ENCODE measurements around the gene CARS2. TPM values are rescaled to one million over a fixed set of nuclear protein-coding genes. Genes with fewer than 3 reads are reported as not detected.
A peak's percentile ranks its signal among the peaks of the same experiment; 100 is the strongest.
"Not testable (repeated sequence)": the region's sequence is repeated elsewhere in the genome, so short reads cannot be mapped to it uniquely, and the experiment has no call there.

CARS2 gene
- total RNA-seq, 2 experiments from 2014 or later, result 45.0 to 47.3 TPM

DNA sequence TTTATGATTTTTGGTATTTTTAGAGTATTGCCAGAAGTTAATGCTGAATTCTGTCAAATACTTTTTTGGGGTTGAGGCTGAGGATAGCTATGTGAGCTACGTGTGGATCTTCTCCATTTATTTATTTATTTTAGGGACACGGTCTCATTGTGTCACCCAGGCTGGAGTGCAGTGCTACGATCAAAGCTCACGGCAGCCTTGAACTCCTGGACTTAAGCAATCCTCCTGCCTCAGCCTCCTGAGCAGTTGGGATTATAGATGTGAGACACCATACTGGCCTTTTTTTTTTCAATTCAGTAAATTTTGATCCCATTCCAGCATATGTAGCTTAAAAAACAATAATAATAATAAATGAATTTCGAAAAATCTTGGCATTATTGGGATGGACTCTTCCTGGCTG, 28.6 kb upstream of the CARS2 start:
- Histone ChIP-seq H3K9me2 (ENCODE audit: insufficient read depth, low read length) (no peaks in the 10 kb centered on the region), H3K4me1 (ENCODE audit: insufficient read depth, low read length, poor library complexity, severe bottlenecking) (no peaks in the 10 kb centered on the region), H4K20me1 (ENCODE audit: insufficient read depth, low read length) (no peaks in the 10 kb centered on the region), H3K4me3 (ENCODE audit: low read depth, low read length, poor library complexity, severe bottlenecking) (no peak overlapping the region), H3K4me2 (ENCODE audit: low read length) (no peak overlapping the region), H2AFZ (ENCODE audit: low read length) (no peak overlapping the region), H3K27ac (ENCODE audit: low read depth, low read length, poor library complexity, severe bottlenecking) (no peak overlapping the region), H3K36me3 (ENCODE audit: insufficient read depth, low read length) (no peaks in the 10 kb centered on the region), H3K79me2 (ENCODE audit: insufficient read depth, low read depth, low read length) (no peaks in the 10 kb centered on the region), H3K9me3 (ENCODE audit: low read length) (no peaks in the 10 kb centered on the region)
- TF ChIP-seq CTCF (conservative IDR thresholded peaks at IDR 0.05; ENCODE audit: low read length) (no peak), EZH2phosphoT487 (IDR thresholded peaks at IDR 0.05; ENCODE audit: borderline replicate concordance, low read depth, low read length) (no peak)
- BruUV-seq (replicated peaks), result no TSS peak
- POLR2A ChIA-PET, result no interaction called here
- CTCF ChIA-PET (ENCODE audit: unreplicated experiment), result no interaction called here
- DNase-seq (ENCODE audit: low spot score), result no peak
- intact Hi-C loops (cut with micrococcal nuclease; ENCODE audit: unreplicated experiment), result no loop called here

- DNase-seq (ENCODE audit: low spot score), result no peak
- Histone ChIP-seq H3K9me2 (ENCODE audit: insufficient read depth, low read length) (no peaks in the 10 kb centered on the region), H3K36me3 (ENCODE audit: insufficient read depth, low read length) (no peaks in the 10 kb centered on the region), H3K4me1 (ENCODE audit: insufficient read depth, low read length, poor library complexity, severe bottlenecking) (peaks cover 19% of the 10 kb centered on the region), H2AFZ (ENCODE audit: low read length) (no peak overlapping the region), H4K20me1 (ENCODE audit: insufficient read depth, low read length) (no peaks in the 10 kb centered on the region), H3K4me3 (ENCODE audit: low read depth, low read length, poor library complexity, severe bottlenecking) (no peak overlapping the region), H3K79me2 (ENCODE audit: insufficient read depth, low read depth, low read length) (no peaks in the 10 kb centered on the region), H3K4me2 (ENCODE audit: low read length) (no peak overlapping the region), H3K9me3 (ENCODE audit: low read length) (no peaks in the 10 kb centered on the region), H3K27ac (ENCODE audit: low read depth, low read length, poor library complexity, severe bottlenecking) (no peak overlapping the region)
- ChIA-PET POLR2A (no interaction called here), CTCF (ENCODE audit: unreplicated experiment) (no interaction called here)
- no TSS peak for BruUV-seq (replicated peaks)
- no peak for TF ChIP-seq EZH2phosphoT487 (IDR thresholded peaks at IDR 0.05; ENCODE audit: borderline replicate concordance, low read depth, low read length)
- TF ChIP-seq CTCF (conservative IDR thresholded peaks at IDR 0.05; ENCODE audit: low read length), result no peak
- intact Hi-C loops (cut with micrococcal nuclease; ENCODE audit: unreplicated experiment), result no loop called here
Measured at GRCh38 chr13:110731072-110731471, 25.2 kb upstream of the CARS2 start.

DNA sequence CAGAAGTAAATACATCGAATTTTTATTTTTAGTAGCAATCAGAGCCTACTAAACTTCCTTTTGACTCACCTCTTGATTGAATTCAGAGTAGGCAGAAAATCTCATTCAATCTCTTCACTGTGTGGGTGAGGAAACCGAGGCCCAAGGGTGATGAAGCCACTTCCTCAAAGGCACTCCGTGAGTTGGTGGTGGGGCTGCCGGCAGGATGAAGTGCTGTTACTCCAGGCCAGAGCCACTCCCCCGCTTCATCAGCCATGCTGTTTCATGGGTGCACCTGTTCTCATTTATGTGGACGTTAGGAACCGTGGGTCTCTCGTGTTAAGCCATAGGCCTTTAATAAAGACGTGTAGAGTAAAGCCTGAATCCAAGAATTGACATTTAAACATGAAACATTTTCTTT, 20.8 kb upstream of the CARS2 start:
- DNase-seq (ENCODE audit: low spot score), result peak; percentile 75
- TF ChIP-seq EZH2phosphoT487 (IDR thresholded peaks at IDR 0.05; ENCODE audit: borderline replicate concordance, low read depth, low read length), result no peak
- no peak for TF ChIP-seq CTCF (conservative IDR thresholded peaks at IDR 0.05; ENCODE audit: low read length)
- no TSS peak for BruUV-seq (replicated peaks)
- H3K36me3 ChIP-seq (ENCODE audit: insufficient read depth, low read length), result peaks cover 3% of the 10 kb centered on the region
- ChIA-PET CTCF (ENCODE audit: unreplicated experiment) (no interaction called here), POLR2A (no interaction called here)
- H3K4me3 ChIP-seq (ENCODE audit: low read depth, low read length, poor library complexity, severe bottlenecking), result peak overlapping the region; percentile 34
- no peaks in the 10 kb centered on the region for H4K20me1 ChIP-seq (ENCODE audit: insufficient read depth, low read length)
- no peaks in the 10 kb centered on the region for H3K9me3 ChIP-seq (ENCODE audit: low read length)
- peaks cover 10% of the 10 kb centered on the region; the same call in 1 of the 2 replicates for H3K79me2 ChIP-seq (ENCODE audit: insufficient read depth, low read depth, low read length)
- H2AFZ ChIP-seq (ENCODE audit: low read length), result peak overlapping the region; percentile 82; the same call in 1 of the 2 replicates
- H3K9me2 ChIP-seq (ENCODE audit: insufficient read depth, low read length), result no peaks in the 10 kb centered on the region
- H3K27ac ChIP-seq (ENCODE audit: low read depth, low read length, poor library complexity, severe bottlenecking), result peak overlapping the region; percentile 69
- intact Hi-C loops (cut with micrococcal nuclease; ENCODE audit: unreplicated experiment), result no loop called here
- H3K4me1 ChIP-seq (ENCODE audit: insufficient read depth, low read length, poor library complexity, severe bottlenecking), result peaks cover 19% of the 10 kb centered on the region
- peak overlapping the region; percentile 63 for H3K4me2 ChIP-seq (ENCODE audit: low read length)

- Histone ChIP-seq H3K4me1 (ENCODE audit: insufficient read depth, low read length, poor library complexity, severe bottlenecking) (peaks cover 19% of the 10 kb centered on the region), H3K27ac (ENCODE audit: low read depth, low read length, poor library complexity, severe bottlenecking) (peak overlapping the region; percentile 69), H3K79me2 (ENCODE audit: insufficient read depth, low read depth, low read length) (peaks cover 11% of the 10 kb centered on the region; the same call in 1 of the 2 replicates), H3K4me3 (ENCODE audit: low read depth, low read length, poor library complexity, severe bottlenecking) (peak overlapping the region; percentile 34), H2AFZ (ENCODE audit: low read length) (peak overlapping the region; percentile 82; the same call in 1 of the 2 replicates), H3K4me2 (ENCODE audit: low read length) (peak overlapping the region; percentile 63)
- H3K9me2 ChIP-seq (ENCODE audit: insufficient read depth, low read length); POLR2A ChIA-PET; intact Hi-C loops (cut with micrococcal nuclease; ENCODE audit: unreplicated experiment); DNase-seq (ENCODE audit: low spot score); CTCF ChIA-PET (ENCODE audit: unreplicated experiment); H4K20me1 ChIP-seq (ENCODE audit: insufficient read depth, low read length); H3K36me3 ChIP-seq (ENCODE audit: insufficient read depth, low read length); H3K9me3 ChIP-seq (ENCODE audit: low read length); BruUV-seq (replicated peaks): not testable (repeated sequence)
Measured at GRCh38 chr13:110726153-110726552, 20.2 kb upstream of the CARS2 start.

Data from OCI-LY7 (cell line).